HUDEP-2 (cell line): Measurements from ENCODE around the gene SH3PXD2A.

Experiments used
- DNase-seq, 76 experiments: peaks; one replicate each; lab custom pipeline; 2025; ENCODE audit not compliant: unreplicated experiment in 76 of 76; lab: John Stamatoyannopoulos, UW

SH3PXD2A gene

GRCh38 chr10:103576076-103576471, 279.3 kb downstream of the SH3PXD2A start:
- DNase-seq = no peak

GRCh38 chr10:103575416-103576075, 279.8 kb downstream of the SH3PXD2A start:
- DNase-seq = no peak

GRCh38 chr10:103574097-103575061, 281.0 kb downstream of the SH3PXD2A start:
- DNase-seq = no peak

GRCh38 chr10:103573205-103573487, 282.2 kb downstream of the SH3PXD2A start:
- no peak for DNase-seq

GRCh38 chr10:103572347-103573204, 282.8 kb downstream of the SH3PXD2A start:
- DNase-seq = no peak

- no peak for DNase-seq
Measured at GRCh38 chr10:103571656-103571975, 283.8 kb downstream of the SH3PXD2A start.

- no peak for DNase-seq
Measured at GRCh38 chr10:103570844-103571655, 284.3 kb downstream of the SH3PXD2A start.

- no peak for DNase-seq
Measured at GRCh38 chr10:103569896-103570295, 285.5 kb downstream of the SH3PXD2A start.

- no peak for DNase-seq
Measured at GRCh38 chr10:103568505-103568904, 286.9 kb downstream of the SH3PXD2A start.

- no peak for DNase-seq
Measured at GRCh38 chr10:103566536-103566935, 288.8 kb downstream of the SH3PXD2A start.

- peak in 39 of 76 experiments; percentile 3 to 60 (median 21) for DNase-seq
Measured at GRCh38 chr10:103564776-103565520, 290.4 kb downstream of the SH3PXD2A start.

- DNase-seq = no peak
Measured at GRCh38 chr10:103564116-103564501, 291.3 kb downstream of the SH3PXD2A start.

GRCh38 chr10:103563231-103564115, 291.9 kb downstream of the SH3PXD2A start:
- no peak for DNase-seq

GRCh38 chr10:103562383-103562782, 293.0 kb downstream of the SH3PXD2A start:
- DNase-seq = no peak

- DNase-seq = no peak
Measured at GRCh38 chr10:103560886-103561285, 294.5 kb downstream of the SH3PXD2A start.

GRCh38 chr10:103559776-103560175, 295.6 kb downstream of the SH3PXD2A start:
- no peak for DNase-seq

- DNase-seq = no peak
Measured at GRCh38 chr10:103558911-103559310, 296.5 kb downstream of the SH3PXD2A start.

GRCh38 chr10:103557455-103557854, 297.9 kb downstream of the SH3PXD2A start:
- no peak for DNase-seq
